Caco-2 (cell line): Measurements from ENCODE around the gene SMIM14. TPM values are rescaled to one million over a fixed set of nuclear protein-coding genes. Genes with fewer than 3 reads are reported as not detected.

Source experiments
- BruUV-seq: library from RNA; stranded (reverse); fragments of 400-500 nt; replicated peaks from 2 replicates; lab custom pipeline; 2021; lab: Mats Ljungman, UMichigan
- CTCF ChIA-PET: fragments of 300-600 bp; sonication (Branson Sonifier 250); formaldehyde crosslinking; loops from one replicate; lab custom pipeline; 2022; ENCODE audit warnings: antibody characterized with exemption; lab: Charles Lee
- POLR2A ChIA-PET: fragments of 300-600 bp; sonication (Branson Sonifier 250); formaldehyde crosslinking; loops from one replicate; lab custom pipeline; 2022; ENCODE audit warnings: antibody characterized with exemption; lab: Charles Lee
- DNase-seq, 2 experiments: peaks; one replicate each; pipeline versions ENCODE4 v3.0.0 to v3.0.0-alpha.2; 2020 to 2022
- H3K27me3 ChIP-seq: replicated peaks from 2 replicates; pipeline ENCODE4 v1.6.0; 2011; ENCODE audit warnings: low read length; ENCODE audit not compliant: control insufficient read depth, insufficient read depth
- H3K36me3 ChIP-seq: 2 replicates; pipeline ENCODE4 v1.5.1; 2011; ENCODE audit warnings: low read length; ENCODE audit not compliant: control insufficient read depth, insufficient read depth
- H3K4me1 ChIP-seq: fragments of 250-450 bp; sonication (Bioruptor Pico); 2 replicates; pipeline ENCODE4 v1.5.1; 2020; ENCODE audit warnings: mild to moderate bottlenecking
- H3K4me3 ChIP-seq: 2 replicates; pipeline ENCODE4 v1.5.1; 2011; ENCODE audit warnings: low read depth, mild to moderate bottlenecking, control low read depth, low read length
- H3K9me3 ChIP-seq: fragments of 250-450 bp; sonication (Bioruptor Pico); 2 replicates; pipeline ENCODE4 v1.5.1; 2020; ENCODE audit warnings: mild to moderate bottlenecking, moderate library complexity
- H3K27ac Mint-ChIP-seq: one replicate; pipeline ENCODE4 v1.8.0; 2022; ENCODE audit warnings: mixed read lengths; ENCODE audit not compliant: unreplicated experiment
- H3K27me3 Mint-ChIP-seq: one replicate; pipeline ENCODE4 v1.8.0; 2022; ENCODE audit warnings: mixed read lengths; ENCODE audit not compliant: insufficient read depth, unreplicated experiment
- H3K36me3 Mint-ChIP-seq: one replicate; pipeline ENCODE4 v1.8.0; 2022; ENCODE audit warnings: mild to moderate bottlenecking, mixed read lengths; ENCODE audit not compliant: insufficient read depth, unreplicated experiment
- H3K4me1 Mint-ChIP-seq: one replicate; pipeline ENCODE4 v1.8.0; 2022; ENCODE audit warnings: low read depth, mixed read lengths; ENCODE audit not compliant: unreplicated experiment
- H3K4me3 Mint-ChIP-seq: one replicate; pipeline ENCODE4 v1.8.0; 2022; ENCODE audit warnings: mild to moderate bottlenecking, moderate library complexity, mixed read lengths; ENCODE audit not compliant: unreplicated experiment
- H3K9me3 Mint-ChIP-seq: one replicate; pipeline ENCODE4 v1.8.0; 2022; ENCODE audit warnings: mixed read lengths; ENCODE audit not compliant: unreplicated experiment
- intact Hi-C: fragments of 100-400 bp; cut with micrococcal nuclease; formaldehyde crosslinking; loops from one replicate; pipeline ENCODE4 v1.10.0; 2022; ENCODE audit not compliant: unreplicated experiment
- total RNA-seq: library from RNA; stranded (reverse); gene quantifications from 2 replicates; pipeline ENCODE4 v1.2.3, GENCODE V29; 2022
- TF ChIP-seq, protein P1 (sequence below), 2 experiments: fragments of 200-600 bp in 1 of 2; IDR thresholded peaks; 1 replicate in 1 of 2; 2 replicates in 1 of 2; pipeline versions ENCODE4 v1.5.1 to v1.8.0; 2011 to 2022; ENCODE audit warnings: antibody characterized with exemption in 1 of 2, control low read depth in 1 of 2, inconsistent platforms in 1 of 2, low read depth in 1 of 2, low read length in 1 of 2, mild to moderate bottlenecking in 1 of 2, moderate library complexity in 1 of 2; ENCODE audit not compliant: insufficient read depth in 1 of 2, severe bottlenecking in 1 of 2, unreplicated experiment in 1 of 2

The SMIM14 gene
- total RNA-seq, 1 experiment from 2014 or later: 41.0 TPM

DNA sequence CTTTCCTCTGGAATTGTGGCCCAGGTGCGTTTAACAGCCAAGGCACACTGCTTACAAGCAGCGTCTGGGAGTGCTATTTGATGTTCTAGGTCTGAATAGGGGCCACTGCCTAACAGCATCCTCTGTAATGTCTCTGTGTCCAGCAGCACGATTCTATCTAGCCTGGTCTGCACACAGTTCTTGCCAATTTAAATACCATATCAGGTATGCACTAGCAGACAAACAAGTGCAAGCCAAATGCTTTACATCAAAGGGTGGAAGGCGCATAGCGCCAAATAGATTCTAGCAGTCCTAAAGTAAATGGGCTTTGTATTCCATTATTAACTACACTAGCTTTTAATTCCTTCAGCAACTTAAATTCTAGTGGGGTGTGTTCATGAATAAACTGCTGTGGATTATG, 95.6 kb downstream of the SMIM14 start:
- Mint-ChIP-seq H3K4me1 (peaks cover 15% of the 10 kb centered on the region), H3K27me3 (no peaks in the 10 kb centered on the region), H3K36me3 (peaks cover 12% of the 10 kb centered on the region), H3K4me3 (no peak overlapping the region), H3K27ac (no peak overlapping the region), H3K9me3 (peaks cover 10% of the 10 kb centered on the region)
- BruUV-seq: no TSS peak
- CTCF ChIA-PET: no interaction called here
- Histone ChIP-seq H3K4me3 (no peak overlapping the region), H3K9me3 (peaks cover 16% of the 10 kb centered on the region), H3K36me3 (no peaks in the 10 kb centered on the region), H3K4me1 (0 out of 2 replicates have a peak, but pooled peaks cover 12% of the 10 kb centered on the region), H3K27me3 (no peaks in the 10 kb centered on the region)
- no peak for DNase-seq
- TF ChIP-seq, protein P1, sequence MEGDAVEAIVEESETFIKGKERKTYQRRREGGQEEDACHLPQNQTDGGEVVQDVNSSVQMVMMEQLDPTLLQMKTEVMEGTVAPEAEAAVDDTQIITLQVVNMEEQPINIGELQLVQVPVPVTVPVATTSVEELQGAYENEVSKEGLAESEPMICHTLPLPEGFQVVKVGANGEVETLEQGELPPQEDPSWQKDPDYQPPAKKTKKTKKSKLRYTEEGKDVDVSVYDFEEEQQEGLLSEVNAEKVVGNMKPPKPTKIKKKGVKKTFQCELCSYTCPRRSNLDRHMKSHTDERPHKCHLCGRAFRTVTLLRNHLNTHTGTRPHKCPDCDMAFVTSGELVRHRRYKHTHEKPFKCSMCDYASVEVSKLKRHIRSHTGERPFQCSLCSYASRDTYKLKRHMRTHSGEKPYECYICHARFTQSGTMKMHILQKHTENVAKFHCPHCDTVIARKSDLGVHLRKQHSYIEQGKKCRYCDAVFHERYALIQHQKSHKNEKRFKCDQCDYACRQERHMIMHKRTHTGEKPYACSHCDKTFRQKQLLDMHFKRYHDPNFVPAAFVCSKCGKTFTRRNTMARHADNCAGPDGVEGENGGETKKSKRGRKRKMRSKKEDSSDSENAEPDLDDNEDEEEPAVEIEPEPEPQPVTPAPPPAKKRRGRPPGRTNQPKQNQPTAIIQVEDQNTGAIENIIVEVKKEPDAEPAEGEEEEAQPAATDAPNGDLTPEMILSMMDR (IDR thresholded peaks at IDR 0.05; ENCODE audit: insufficient read depth in 1 of 2, low read depth in 1 of 2, low read length in 1 of 2, severe bottlenecking in 1 of 2, unreplicated experiment in 1 of 2): no peak
- POLR2A ChIA-PET: interaction anchor here (1.7 kb wide), 1 partner anchor 16 kb away, joined by 12 read pairs; the partner anchor contains the start of gene UGDH
- intact Hi-C loops: no loop called here

DNA sequence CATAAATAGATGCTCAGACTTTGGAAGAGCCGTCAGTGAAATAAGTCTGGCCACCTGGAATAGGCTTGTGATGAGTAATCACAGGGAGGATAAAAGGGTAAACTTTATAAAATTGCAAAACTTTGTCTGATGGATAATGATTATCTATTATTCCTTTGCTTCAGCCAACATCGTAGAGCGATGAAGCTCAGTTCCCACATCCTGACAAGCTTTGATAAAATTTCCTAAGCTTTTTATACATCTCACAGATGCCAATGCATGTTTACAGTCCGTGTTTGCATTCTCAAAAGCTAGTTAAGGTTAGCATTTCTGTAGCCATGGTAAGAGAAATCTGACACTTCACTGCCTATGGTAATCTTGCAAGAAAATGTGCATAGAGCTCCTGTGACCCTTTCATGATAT, 96.1 kb downstream of the SMIM14 start:
- H3K36me3 ChIP-seq: no peaks in the 10 kb centered on the region
- TF ChIP-seq, protein P1 (IDR thresholded peaks at IDR 0.05; ENCODE audit: insufficient read depth in 1 of 2, low read depth in 1 of 2, low read length in 1 of 2, severe bottlenecking in 1 of 2, unreplicated experiment in 1 of 2): no peak
- 0 out of 2 replicates have a peak, but pooled peaks cover 12% of the 10 kb centered on the region for H3K4me1 ChIP-seq
- intact Hi-C loops: no loop called here
- Mint-ChIP-seq H3K36me3 (peaks cover 12% of the 10 kb centered on the region), H3K9me3 (peaks cover 10% of the 10 kb centered on the region), H3K27ac (no peak overlapping the region), H3K4me3 (no peak overlapping the region), H3K4me1 (peaks cover 15% of the 10 kb centered on the region), H3K27me3 (no peaks in the 10 kb centered on the region)
- H3K9me3 ChIP-seq: peaks cover 16% of the 10 kb centered on the region
- DNase-seq: no peak
- BruUV-seq: no TSS peak
- H3K27me3 ChIP-seq: no peaks in the 10 kb centered on the region
- POLR2A ChIA-PET: interaction anchor here (0.8 to 1.7 kb wide), 2 partner anchors 15 to 96 kb away, joined by 3 to 12 read pairs; partner anchors contain the start of genes SMIM14 and UGDH
- H3K4me3 ChIP-seq: no peak overlapping the region
- CTCF ChIA-PET: no interaction called here

DNA sequence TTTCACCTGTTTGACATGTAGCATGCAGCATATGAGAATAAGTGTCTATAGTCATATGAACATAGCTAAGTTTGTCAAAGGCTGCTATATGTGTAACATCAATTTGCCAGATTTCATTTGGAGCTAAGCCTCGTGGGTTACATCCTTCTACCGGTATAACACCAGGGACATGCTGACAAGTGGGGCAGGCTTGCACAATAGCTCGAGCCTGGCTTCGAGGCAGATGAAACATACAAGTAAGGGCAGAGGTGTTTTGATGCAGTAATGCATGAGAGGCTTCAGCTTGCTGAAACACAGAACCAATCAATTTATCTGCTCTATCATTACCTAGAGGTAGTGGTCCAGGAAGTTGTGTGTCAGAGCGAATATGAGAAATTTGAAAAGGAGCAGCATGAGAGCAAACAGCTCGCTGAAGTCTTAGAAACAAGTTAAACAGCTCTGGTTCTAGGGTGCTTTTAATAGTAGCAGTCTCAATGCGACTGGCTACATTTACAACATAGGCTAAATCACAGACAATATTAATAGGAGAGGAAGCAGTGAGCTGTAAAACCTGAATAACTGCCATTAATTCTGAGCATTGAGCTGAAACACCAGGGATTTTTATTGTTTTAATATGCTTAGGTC, 96.6 kb downstream of the SMIM14 start:
- H3K4me3 ChIP-seq: no peak overlapping the region
- H3K4me1 ChIP-seq: 0 out of 2 replicates have a peak, but pooled peaks cover 12% of the 10 kb centered on the region
- H3K4me3 Mint-ChIP-seq: no peak overlapping the region
- BruUV-seq: no TSS peak
- H3K36me3 Mint-ChIP-seq: peaks cover 12% of the 10 kb centered on the region
- no peaks in the 10 kb centered on the region for H3K27me3 ChIP-seq
- H3K27me3 Mint-ChIP-seq: no peaks in the 10 kb centered on the region
- TF ChIP-seq, protein P1 (IDR thresholded peaks at IDR 0.05; ENCODE audit: insufficient read depth in 1 of 2, low read depth in 1 of 2, low read length in 1 of 2, severe bottlenecking in 1 of 2, unreplicated experiment in 1 of 2): no peak
- H3K9me3 ChIP-seq: peaks cover 16% of the 10 kb centered on the region
- peaks cover 10% of the 10 kb centered on the region for H3K9me3 Mint-ChIP-seq
- intact Hi-C loops: no loop called here
- H3K36me3 ChIP-seq: no peaks in the 10 kb centered on the region
- no peak for DNase-seq
- POLR2A ChIA-PET: interaction anchor here (0.8 to 1.7 kb wide), 2 partner anchors 15 to 96 kb away, joined by 3 to 12 read pairs; partner anchors contain the start of genes SMIM14 and UGDH
- peaks cover 15% of the 10 kb centered on the region for H3K4me1 Mint-ChIP-seq
- H3K27ac Mint-ChIP-seq: no peak overlapping the region
- CTCF ChIA-PET: no interaction called here
